Activated CD8-positive, alpha-beta memory T cell treated with anti-CD3 and anti-CD28 coated beads for 24 hours (primary cell): ENCODE results near the gene ABLIM2.

Experiments
- DNase-seq: peaks from one replicate; pipeline ENCODE4 v3.0.0-alpha.2; 2020

Gene ABLIM2

DNA sequence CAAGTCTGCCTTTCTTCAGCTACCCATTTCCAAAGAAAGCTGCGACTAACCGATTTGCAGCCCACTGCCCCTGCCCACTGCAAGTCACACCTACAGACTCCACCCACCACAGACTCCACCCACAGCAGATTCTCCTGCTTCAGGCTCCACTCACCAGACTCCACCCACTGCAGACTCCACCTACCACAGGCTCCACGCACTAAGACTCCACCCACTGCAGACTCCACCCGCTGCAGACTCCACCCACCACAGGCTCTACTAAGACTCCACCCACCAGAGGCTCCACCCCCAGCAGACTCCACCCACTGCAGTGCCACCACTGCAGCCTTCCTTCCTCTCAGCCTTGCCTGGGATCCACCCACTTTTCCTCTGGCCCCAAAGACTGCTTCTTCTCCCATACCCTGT lies 41.3 kb downstream of the ABLIM2 start:
- DNase-seq: no peak

DNA sequence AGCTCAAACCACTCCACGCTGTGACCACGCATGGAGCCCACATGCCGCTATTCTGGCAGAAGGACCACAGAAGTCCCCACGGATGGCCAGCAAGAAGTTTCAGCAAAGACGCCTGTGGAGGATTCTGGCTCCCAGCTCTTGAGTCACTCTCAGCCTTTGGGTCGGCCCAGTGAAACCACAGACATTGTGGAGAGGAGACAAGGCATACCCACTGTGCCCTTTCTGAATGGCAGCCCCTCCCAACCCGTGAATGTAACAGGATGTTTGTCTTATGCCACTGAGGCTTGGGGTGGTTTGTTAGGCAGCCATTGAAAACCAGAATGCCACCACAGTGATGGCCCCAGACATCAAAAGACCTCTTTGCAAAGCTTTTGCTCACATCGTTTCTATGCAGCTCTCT lies 42.7 kb downstream of the ABLIM2 start:
- no peak for DNase-seq

DNA sequence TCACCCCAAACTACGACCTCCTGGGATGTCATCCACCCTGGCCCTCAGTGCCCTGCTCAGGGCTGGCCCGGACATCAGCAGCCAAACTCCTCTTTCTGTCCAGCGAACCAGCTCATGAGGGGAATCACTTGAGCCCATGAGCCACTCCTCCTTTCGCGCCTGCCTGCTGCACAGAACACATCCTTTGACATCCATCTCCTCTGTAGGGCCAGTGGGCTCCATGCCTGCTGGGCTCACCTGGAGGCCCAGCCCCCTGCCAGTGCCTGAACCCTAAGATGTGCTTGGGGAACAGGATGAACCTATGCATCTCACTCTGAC lies 43.5 kb downstream of the ABLIM2 start:
- no peak for DNase-seq

DNA sequence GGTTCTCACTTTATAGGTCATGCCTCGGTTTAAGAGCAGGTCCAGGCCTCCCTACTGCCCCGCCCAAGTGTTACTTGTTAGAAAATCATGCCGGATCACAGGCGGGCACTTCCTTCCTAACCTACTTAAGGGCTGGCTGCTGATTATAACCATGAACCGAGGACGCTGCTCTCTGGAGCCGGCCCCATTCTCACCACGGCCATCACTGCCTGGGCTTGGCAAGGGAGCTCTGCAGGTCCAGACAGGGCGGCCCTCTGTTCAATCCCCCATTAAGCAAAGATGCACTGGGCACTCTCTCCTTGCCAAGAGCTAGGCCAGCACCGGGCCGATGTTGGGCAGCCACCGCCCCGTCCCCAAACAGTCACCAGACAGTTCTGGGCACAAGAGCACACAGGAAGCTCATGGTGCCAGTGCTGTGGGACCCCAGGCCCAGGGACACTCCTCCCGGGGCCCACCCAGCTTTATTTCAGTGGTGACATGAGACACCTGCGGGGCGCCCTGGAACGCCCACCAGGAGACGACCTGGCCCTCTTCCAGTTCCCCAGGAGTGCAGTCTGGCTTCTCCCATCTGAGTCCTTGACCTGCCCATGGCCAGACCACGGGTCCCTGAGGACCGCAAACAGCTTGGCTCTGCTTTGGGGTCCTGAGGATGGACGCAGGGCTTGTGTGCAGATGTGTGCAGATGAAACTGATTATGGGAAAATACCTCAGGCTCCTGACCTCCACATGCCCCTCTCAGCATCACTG lies 44.0 kb downstream of the ABLIM2 start:
- no peak for DNase-seq

DNA sequence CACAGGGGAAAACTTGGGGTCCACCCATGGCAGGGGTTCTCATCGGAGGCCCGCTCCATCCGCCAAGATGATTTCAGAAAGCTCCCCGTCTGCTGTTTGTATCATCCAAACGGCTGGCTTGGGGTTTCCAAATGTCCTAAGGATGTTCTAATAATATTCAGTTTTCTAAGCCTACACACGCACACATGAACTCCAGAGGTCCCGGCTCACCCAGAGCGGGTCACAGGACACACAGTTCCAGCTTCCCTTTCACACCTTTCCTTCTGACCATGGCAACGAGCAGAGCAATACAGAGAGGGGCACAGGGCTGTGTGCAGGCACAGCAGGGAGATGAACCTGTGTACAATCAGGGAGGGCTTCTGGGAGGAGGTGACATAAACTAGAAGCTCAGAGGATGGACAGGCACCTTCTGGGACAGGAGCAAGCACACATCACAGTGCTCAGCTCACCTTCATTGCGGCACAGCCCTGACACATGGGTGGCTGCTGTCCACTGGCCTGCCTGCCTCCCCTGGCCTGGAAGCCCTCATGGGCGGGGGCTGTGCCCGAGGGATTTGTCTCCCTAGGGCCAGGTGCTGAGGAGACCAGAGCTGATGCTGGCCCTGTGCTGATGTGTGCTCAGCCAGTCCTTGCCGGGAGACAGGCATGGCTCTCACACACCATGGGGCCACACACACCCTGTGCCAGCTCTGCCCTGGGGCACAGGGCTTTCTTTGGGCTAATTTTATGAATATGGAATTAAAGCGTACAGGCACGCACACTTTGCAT lies 44.8 kb downstream of the ABLIM2 start:
- no peak for DNase-seq

DNA sequence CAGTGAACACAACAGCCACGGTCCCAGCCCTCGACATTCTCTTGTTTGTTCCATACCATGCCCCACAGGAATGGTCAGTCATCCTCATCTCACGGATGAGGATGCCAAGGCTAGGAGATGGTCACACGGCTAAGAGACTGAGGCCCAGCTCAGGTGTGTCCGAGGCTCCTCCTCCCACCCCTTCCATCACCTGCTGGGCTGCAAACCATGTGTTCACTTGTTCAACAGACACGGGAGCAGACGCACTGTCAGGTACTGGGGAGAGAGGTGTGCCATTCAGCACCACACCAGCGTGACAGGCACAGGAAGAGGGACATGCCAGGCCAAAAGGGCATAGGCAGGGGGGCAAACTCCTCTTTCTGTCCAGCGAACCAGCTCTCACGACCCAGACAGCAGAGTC lies 45.9 kb downstream of the ABLIM2 start:
- DNase-seq: no peak

DNA sequence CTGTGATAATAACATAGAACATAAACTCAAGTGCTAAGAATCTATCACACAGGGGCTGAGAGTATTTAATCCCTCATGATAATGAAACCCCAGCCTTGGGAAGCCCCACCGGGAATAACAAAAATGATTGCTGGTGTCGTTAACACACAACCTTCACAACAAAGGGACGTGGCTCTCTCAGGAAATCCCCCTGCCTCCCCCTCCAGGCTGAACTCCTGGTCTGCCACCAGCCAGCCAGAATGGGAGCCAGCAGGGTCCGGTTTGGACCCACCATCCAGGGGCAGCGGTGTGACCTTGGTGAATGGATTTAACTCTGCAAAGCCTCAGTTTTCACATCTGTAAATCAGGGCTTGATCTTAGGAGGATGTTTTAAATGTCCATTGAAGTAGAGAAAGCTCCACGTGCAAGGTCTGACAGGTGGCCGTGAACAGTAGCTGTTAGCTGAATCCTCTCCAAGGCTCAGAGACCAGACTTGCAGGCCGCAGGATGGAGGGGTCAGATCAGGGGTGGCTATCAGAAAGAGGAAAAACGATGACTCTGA lies 46.5 kb downstream of the ABLIM2 start:
- no peak for DNase-seq

DNA sequence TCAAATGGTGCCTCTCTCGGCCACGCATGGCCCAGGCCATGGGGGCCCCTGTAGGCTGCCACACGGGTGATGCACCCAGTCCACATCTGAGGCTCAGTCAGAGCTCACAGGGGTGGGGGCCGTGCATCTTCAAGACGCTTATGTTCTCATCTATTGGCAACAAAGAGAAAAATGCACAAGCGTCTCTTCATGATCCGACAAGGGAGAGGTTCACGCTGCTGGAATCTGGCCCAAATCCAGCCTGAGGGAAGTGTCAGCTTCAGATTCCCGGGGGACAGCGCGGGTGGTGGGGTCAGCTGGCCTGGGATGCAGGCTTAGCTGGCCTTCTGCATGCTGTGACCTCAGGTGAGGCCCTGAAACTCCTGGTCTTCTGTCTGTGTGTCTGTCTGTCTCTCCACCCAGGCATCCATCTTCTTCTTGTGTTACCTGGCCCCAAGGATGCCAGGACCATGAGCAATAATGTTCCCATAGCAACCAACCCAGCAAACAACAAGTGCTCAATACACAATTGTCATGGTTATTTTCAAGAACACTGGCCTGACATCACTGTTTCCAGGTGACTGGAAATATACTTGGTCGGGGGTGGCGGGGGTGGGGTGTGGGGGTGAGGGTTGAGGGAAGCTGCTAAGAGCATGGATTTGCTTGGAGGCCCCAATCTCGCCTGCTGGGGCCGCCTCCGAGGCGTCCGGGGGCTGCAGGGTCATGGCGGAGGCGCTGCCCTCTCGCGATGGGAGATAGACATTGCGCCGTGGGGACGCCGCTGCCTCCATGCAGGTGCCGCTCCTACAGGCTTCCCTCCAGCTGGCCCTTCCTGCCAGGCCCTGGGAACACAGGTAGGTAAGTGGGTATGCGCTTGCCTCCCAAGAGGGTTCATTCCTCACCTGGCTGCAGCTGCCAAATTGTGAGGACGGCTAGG lies 48.3 kb downstream of the ABLIM2 start:
- DNase-seq: no peak

DNA sequence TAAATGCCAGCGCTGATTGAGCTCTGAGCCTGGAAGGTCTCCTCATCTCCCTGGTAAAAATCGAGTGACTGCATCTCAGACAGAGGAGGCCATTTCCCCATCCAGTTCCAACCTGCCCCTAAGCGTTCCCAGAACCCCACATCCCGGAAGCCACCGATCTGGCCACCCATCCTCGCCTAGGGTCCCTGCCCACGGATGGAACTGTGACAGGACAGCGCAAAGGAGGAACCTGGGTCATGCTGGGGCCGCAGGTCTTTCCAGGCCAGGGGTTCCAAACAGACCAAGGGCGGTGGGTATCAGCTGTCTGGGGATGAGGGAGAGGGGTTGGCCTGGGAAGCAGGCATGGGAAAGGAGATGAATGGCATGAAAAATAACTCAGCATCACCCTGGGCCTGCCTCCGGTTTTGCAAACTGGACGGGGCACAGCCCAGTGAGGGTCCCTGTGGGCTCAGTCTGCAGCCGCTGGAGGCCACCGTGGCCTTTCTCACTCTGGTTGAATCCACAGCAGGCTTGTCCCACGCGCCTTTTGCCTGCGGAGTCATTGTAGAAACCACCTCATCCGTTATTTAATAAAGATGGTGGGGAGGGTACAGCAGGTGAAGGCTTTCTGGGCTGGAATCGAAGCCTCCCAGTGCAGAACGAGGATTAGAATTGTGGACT lies 49.1 kb downstream of the ABLIM2 start:
- no peak for DNase-seq

DNA sequence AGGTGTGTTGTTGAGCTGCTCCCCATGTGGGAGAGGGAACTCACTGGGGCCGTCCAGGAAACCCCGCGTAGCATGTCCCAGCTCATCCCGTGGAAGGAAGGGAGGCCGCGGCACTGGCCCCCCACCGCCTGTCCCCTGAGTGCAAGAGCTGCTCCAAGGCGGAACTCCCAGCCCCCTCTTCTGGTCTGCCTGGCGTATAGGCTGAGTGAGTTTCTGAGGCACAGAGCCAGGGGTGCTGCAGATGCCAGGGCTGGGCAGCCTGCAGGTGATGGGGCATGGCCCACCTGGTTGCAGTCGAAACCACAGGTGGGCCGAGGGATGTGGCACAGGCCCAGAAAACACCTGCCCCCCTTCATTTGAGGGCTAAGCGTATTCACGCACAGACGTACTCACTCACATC lies 49.6 kb downstream of the ABLIM2 start:
- no peak for DNase-seq

DNA sequence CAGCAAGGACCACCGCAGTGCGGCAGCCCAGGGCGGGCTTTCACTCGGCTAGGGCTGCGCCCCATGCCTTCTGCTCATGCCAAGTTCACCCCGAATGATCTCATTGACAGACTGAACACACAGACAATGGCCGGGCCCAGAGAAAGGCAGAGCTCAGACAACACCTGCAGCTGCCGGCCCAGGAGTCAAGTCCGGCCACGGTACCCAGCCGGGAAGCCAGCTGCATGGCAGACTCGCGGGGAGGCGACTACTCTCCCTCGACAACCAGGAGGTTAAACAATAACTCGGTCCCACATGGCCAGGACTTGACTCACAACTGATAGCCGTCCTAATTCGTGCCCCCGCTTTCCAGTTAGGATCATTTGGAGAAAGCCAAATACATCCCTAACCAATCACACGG lies 50.4 kb downstream of the ABLIM2 start:
- no peak for DNase-seq

DNA sequence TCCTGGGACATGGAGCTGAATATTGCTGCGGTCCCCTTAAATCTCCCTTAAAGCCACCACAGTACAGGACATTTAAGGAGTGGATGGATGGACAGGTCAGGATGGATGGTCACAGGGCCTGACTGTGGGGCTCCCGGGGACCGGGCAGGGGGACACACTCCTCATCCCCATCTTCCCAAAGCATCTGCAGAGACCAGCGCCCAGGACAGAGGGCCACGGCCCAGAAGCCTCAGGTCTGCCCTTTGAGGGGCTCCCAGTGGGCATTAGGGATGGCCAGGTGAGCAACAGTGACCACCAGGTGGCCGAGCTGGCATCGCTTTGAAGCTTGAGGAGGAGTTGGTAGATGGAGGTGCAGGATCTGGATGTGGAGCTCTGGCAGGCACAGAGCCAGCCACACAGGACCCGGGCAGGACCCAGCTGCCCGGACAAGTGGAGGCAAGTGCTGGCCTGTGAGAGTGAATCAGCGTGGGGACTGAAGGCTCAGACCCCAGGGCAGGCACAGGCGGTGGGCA lies 51.4 kb downstream of the ABLIM2 start:
- no peak for DNase-seq

DNA sequence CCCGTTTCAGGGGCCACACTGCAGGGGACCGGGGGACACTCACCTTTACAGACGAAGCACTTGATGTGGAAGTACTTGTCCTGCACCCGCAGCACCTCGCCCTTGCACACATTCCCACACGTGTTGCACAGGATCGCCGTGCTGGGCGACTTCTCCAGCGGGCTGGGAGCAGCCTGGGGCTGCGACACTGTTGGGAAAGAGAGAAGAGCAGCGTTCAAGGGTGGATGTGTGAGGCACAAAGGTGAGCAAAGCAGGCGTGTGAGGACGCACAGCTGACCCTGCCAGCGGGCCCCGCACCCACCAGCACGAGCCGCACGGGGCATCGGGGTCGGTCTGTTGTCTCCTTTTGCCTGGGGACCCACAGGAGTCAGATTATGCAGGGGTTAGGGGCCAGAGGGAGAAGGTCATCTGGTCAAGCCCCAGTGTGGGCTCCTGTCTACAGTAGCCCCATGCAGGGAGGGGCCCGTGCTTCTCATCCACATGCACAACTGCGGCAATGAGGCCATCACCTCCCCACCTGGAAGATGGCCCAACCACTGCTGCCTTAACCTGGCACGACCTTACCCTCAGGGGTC lies 52.1 kb downstream of the ABLIM2 start:
- DNase-seq: no peak

DNA sequence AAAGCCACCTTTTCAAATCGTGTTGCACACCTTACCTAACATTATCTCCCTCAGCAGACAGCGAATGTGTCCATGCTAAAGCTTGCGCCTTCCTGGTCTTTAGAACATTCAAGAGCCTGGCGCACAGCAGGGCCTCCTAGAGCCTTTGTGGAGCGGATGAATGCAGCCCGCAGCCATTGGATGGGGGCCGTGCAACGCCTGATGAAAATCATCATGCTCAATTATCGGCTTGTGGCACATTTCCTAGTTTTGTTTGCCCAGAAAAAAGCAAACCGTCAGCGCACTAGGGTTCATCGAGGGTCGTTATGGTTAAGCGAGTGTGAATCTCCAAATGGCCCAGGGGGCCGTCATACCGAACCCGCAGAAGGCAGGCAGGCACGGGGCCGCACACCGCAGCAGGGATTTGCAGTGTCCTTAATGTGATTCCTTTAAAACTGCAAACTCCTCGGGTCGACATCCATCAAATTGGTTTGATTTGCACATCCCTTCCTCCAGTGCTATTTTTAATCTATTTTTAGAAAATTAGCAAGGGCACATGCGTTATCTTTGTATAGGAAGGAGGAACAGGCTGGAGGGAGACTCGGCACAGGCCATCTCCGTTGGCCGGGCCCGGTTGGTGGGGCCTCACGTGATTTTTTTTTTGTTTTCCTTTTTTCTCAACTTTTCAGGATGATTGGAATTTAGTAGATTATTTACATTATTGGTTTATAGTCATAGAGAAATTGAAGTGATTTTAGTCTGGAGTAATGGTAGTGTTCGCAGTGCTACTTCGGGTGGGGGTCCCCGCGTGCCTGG lies 53.1 kb downstream of the ABLIM2 start:
- DNase-seq: no peak

DNA sequence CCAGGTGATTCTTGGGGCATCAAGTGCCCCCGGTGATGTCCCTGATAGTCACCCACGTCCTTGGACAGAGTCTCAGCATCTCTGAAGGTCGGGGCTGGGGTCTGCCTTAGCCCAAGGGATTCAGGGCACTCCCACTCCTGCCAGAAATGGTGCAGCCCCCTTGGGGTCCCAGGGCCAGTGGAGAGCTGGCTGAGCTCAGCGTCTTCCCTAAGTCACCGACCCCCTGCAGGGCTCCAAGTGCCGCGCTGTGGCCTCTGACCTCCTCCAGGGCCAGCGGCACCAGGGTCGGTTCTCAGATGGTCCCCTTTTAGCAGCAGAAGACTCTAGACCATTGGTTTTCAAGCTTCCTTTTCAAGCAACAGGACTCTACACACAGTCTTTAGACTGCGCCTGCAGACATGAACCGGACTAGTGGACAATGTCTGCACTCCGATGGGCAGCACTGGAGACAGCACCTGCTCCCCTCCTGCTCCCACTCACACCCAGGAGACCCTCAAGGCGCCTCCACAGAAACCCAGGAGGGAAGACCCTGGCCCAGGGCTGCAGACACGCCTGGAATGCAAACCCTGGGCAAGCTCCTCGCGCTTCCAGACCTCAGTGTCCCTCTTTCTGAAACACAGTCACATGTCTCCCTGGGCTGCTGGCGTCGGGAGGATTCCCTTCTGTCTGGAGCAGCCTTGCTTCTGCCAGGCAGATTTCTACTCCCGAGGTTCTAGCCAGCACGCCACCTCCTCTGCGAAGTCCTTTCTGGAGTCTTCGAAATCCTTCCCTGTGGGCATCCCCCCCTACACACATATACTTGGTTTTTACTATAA lies 53.9 kb downstream of the ABLIM2 start:
- DNase-seq: no peak

DNA sequence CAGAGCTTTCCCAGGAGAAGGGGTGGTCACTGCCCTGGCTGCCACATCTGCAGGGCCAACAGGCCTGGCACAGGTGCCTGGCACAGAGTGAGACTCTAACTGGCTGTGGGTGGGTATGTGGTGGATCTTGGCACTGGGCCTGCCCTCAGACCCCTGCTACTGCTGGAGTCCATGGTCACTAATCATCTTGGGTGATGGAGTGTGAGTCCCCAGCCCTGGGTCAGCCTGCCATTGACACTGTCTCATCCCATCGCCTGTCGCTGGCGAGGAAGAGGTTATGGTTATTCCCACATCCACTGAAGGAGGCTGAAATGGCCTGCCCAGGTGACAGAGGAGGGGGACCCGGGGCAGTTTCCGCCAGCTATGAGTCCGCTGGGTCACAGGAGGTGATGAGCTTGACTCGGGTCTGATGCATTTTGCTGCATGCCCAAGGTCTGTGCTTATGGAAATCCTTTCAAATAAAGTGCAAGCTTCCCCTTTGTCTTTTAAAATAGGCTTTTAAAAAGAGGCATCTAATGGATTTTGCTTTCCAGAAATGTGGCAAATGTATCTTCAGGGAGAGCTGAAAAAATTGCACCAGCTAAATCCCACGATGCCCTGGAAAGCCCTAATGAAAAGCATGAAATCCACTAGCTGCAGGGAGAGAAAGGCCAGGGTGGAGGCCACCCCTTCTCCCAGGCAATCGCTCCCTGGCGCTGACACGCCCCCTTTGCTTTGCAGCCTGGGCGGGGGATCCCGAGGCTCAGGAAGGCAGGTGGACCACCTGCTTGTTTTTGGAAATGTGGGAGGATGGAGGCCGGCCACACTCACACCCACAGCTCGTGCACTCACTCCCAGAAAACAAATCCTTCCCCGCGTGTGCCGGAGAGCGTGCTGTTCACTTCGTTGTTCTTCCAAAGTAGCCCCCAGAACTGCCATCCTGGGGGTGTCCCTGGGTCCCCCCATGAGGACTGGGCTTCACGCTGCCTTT lies 54.9 kb downstream of the ABLIM2 start:
- DNase-seq: no peak

DNA sequence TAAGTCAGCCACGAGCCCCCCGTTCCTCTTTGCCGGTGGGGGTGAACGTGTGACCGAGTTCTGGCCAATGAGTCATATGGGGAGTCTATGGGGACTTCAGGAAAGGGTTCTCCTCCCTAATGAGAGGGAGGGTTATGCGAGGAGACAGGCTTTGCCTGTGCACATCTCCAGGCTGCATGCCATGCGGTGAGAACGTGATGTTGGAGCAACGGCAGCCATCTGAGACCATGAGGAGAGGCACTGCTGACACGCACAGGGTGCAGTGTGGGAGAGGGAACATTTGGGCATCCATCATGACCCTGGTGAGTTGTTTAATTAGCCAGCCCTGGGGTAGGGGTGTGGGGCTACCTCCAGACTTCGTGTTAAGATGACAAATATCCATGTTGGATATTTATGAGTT lies 55.8 kb downstream of the ABLIM2 start:
- no peak for DNase-seq

DNA sequence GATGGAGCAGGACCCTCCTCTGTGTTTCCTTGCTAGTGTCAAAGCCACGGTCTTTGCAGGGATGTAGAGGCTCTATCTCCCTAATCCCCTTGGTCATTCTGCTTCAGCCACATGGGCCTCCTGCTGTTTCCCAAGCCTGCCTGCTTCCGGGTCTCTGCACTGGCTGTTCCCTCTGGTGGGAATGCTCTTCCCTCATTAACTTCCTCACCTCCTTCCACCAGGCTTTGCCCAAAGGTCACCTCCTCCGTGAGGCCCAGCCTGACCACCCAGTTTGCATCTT lies 56.6 kb downstream of the ABLIM2 start:
- DNase-seq: no peak
